Measurements from ENCODE around the gene KPTN. TPM values are rescaled to one million over a fixed set of nuclear protein-coding genes. Genes with fewer than 3 reads are reported as not detected.
A peak's percentile ranks its signal among the peaks of the same experiment; 100 is the strongest.

Gene KPTN
- total RNA-seq, 2 donors from 2014 or later: 14.7 to 22.9 TPM

GRCh38 chr19:47443331-47443730 is 40.7 kb downstream of the KPTN start:
- H3K9me3 ChIP-seq (ENCODE audit: control insufficient read depth, low read length): no peaks in the 10 kb centered on the region
- H3K9me3 Mint-ChIP-seq: no peaks in the 10 kb centered on the region
- no peak overlapping the region for H3K27ac Mint-ChIP-seq
- 84 to 86% methylated on average over 10 to 12 of the region's 12 CpGs for WGBS, 2 experiments (ENCODE audit: insufficient coverage in 1 of 2, insufficient read length in 1 of 2)
- no peak overlapping the region for H3K9ac ChIP-seq (ENCODE audit: extremely low read depth, low read length, poor library complexity, severe bottlenecking)
- no peak for DNase-seq
- H3K27me3 Mint-ChIP-seq (ENCODE audit: insufficient read depth): peaks cover 57% of the 10 kb centered on the region
- H3K36me3 ChIP-seq (ENCODE audit: control insufficient read depth, insufficient read depth, low read length): no peaks in the 10 kb centered on the region
- no peak overlapping the region for H3K4me3 Mint-ChIP-seq
- no peak for TF ChIP-seq CTCF (conservative IDR thresholded peaks at IDR 0.05)
- H3K4me1 ChIP-seq (ENCODE audit: control insufficient read depth, insufficient read depth, low read length): no peaks in the 10 kb centered on the region
- no peaks in the 10 kb centered on the region for H3K36me3 Mint-ChIP-seq (ENCODE audit: low read depth)
- no peaks in the 10 kb centered on the region for H3K4me1 Mint-ChIP-seq
- no peak overlapping the region for H3K27ac ChIP-seq (ENCODE audit: low read depth, low read length)
- no peak overlapping the region for H3K4me3 ChIP-seq (ENCODE audit: low read length)
- peaks cover 47% of the 10 kb centered on the region for H3K27me3 ChIP-seq (ENCODE audit: control insufficient read depth, insufficient read depth, low read length, poor library complexity, severe bottlenecking)

GRCh38 chr19:47438793-47439220 is 45.2 kb downstream of the KPTN start:
- WGBS, 2 experiments (ENCODE audit: insufficient coverage in 1 of 2, insufficient read length in 1 of 2): 63% methylated on average over 5 of the region's 5 CpGs; no CpG with 5 or more reads in 1 of the 2 experiments
- no peaks in the 10 kb centered on the region for H3K4me1 ChIP-seq (ENCODE audit: control insufficient read depth, insufficient read depth, low read length)
- Mint-ChIP-seq H3K4me1 (no peaks in the 10 kb centered on the region), H3K9me3 (no peaks in the 10 kb centered on the region), H3K4me3 (no peak overlapping the region), H3K27me3 (ENCODE audit: insufficient read depth) (peaks cover 18% of the 10 kb centered on the region), H3K27ac (no peak overlapping the region), H3K36me3 (ENCODE audit: low read depth) (no peaks in the 10 kb centered on the region)
- no peaks in the 10 kb centered on the region for H3K9me3 ChIP-seq (ENCODE audit: control insufficient read depth, low read length)
- H3K9ac ChIP-seq (ENCODE audit: extremely low read depth, low read length, poor library complexity, severe bottlenecking): no peak overlapping the region
- no peak for TF ChIP-seq CTCF (conservative IDR thresholded peaks at IDR 0.05)
- H3K36me3 ChIP-seq (ENCODE audit: control insufficient read depth, insufficient read depth, low read length): no peaks in the 10 kb centered on the region
- no peak overlapping the region for H3K27ac ChIP-seq (ENCODE audit: low read depth, low read length)
- no peak overlapping the region for H3K4me3 ChIP-seq (ENCODE audit: low read length)
- H3K27me3 ChIP-seq (ENCODE audit: control insufficient read depth, insufficient read depth, low read length, poor library complexity, severe bottlenecking): peaks cover 5% of the 10 kb centered on the region
- DNase-seq: peak; percentile 82

- no peak for TF ChIP-seq CTCF (conservative IDR thresholded peaks at IDR 0.05)
- H3K36me3 Mint-ChIP-seq (ENCODE audit: low read depth): no peaks in the 10 kb centered on the region
- Histone ChIP-seq H3K27me3 (ENCODE audit: control insufficient read depth, insufficient read depth, low read length, poor library complexity, severe bottlenecking) (no peaks in the 10 kb centered on the region), H3K36me3 (ENCODE audit: control insufficient read depth, insufficient read depth, low read length) (no peaks in the 10 kb centered on the region), H3K4me1 (ENCODE audit: control insufficient read depth, insufficient read depth, low read length) (no peaks in the 10 kb centered on the region), H3K4me3 (ENCODE audit: low read length) (no peak overlapping the region), H3K9ac (ENCODE audit: extremely low read depth, low read length, poor library complexity, severe bottlenecking) (no peak overlapping the region), H3K9me3 (ENCODE audit: control insufficient read depth, low read length) (no peaks in the 10 kb centered on the region), H3K27ac (ENCODE audit: low read depth, low read length) (no peak overlapping the region)
- H3K4me1 Mint-ChIP-seq: no peaks in the 10 kb centered on the region
- WGBS, 2 experiments (ENCODE audit: insufficient coverage in 1 of 2, insufficient read length in 1 of 2): 68 to 76% methylated on average over 6 to 12 of the region's 12 CpGs
- DNase-seq: peak; percentile 72
- no peak overlapping the region for H3K27ac Mint-ChIP-seq
- H3K4me3 Mint-ChIP-seq: no peak overlapping the region
- H3K27me3 Mint-ChIP-seq (ENCODE audit: insufficient read depth): peaks cover 10% of the 10 kb centered on the region
- no peaks in the 10 kb centered on the region for H3K9me3 Mint-ChIP-seq
Measured at GRCh38 chr19:47437500-47437899, 46.5 kb downstream of the KPTN start.
